GM19238 (cell line): Measurements from ENCODE around the gene EXOC4.
"Not testable (repeated sequence)": the region's sequence is repeated elsewhere in the genome, so short reads cannot be mapped to it uniquely, and the experiment has no call there.

Source experiments
- DNase-seq: peaks from one replicate; pipeline ENCODE4 v3.0.0; 2011; ENCODE audit warnings: low spot score; ENCODE audit not compliant: insufficient read length

Gene EXOC4

DNA sequence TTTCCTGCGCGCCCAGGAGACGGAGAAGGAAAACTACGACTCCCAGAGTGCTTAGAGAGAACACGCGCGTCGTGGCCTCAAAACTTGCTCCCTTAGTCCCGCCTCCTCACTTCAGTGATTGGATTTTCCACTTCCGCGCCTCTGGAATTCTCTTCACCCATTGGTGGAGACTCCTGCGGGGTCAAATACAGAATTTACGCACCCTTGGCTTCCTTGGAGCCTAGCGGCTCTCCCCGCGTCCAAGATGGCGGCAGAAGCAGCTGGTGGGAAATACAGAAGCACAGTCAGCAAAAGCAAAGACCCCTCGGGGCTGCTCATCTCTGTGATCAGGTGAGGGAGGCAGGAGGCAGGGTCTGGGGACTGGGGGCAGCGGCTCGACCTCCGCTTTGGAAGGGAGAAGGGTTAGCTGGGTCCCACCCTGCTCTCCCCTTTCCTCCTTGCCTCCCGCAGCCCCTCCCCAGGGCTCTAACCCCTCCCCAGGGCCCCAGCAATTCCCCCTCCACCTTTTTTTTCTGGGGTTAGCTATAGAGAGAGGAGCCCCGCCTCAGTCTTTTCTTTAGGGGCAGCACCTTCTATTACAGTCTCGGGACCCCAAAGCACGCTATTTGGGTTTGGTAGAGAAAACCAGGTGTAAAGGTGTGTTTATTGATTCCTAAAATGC, at the start of gene EXOC4:
Gene EXOC4, plus strand, starts transcription at position 221 of the 661 bp plus-strand sequence.
- DNase-seq: peak; percentile 73

DNA sequence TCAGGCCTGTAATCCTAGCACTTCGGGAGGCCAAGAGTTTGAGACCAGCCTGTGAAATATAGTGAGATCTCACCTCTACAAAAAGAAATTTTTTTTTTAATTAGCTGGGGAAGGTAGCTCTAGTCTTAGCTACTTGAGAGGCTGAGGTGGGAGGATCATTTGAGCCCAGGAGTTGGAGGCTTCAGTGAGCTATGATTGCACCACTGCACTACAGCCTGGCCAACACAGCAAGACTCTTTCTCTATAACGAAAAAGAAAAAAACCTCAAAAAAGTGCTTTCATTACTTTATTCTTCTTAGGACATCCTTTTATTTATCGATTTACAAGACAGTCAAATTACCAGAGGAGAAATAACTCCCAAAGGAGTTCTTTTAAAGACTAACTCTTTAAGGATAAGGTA, 49.4 kb upstream of the EXOC4 start:
- DNase-seq: no peak

DNA sequence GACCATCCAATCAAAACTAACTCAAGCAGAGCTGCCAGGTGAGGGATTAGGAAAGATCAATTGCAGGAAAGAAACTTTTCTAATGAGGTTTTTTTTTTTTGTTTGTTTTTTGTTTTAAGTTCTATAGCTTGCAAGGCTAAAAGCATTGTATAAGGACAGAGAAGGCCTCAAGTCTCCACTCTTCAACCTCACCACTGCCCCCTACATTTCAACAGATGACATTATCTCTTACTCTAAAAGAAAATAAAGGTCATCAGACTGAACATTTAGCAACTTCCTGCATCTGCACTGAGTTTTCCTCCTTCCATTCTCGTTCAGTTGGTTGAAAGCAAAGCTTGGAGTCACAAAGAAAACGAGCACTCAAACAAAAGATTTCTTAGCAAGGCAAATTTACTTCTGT, 45.2 kb upstream of the EXOC4 start:
- no peak for DNase-seq

- DNase-seq: not testable (repeated sequence)
Measured at GRCh38 chr7:133210817-133211216, 42.1 kb upstream of the EXOC4 start.

DNA sequence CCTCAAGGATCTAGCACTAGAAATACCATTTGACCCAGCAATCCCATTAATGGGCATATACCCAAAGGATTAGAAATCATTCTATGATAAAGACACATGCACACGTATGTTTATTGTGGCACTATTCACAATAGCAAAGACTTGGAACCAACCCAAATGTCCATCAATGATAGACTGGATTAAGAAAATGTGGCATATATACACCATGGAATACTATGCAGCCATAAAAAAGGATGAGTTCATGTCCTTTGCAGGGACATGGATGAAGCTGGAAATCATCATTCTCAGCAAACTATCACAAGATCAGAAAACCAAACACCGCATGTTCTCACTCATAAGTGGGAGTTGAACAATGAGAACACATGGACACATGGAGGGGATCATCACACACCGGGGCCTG, 39.1 kb upstream of the EXOC4 start:
- DNase-seq: not testable (repeated sequence)

DNA sequence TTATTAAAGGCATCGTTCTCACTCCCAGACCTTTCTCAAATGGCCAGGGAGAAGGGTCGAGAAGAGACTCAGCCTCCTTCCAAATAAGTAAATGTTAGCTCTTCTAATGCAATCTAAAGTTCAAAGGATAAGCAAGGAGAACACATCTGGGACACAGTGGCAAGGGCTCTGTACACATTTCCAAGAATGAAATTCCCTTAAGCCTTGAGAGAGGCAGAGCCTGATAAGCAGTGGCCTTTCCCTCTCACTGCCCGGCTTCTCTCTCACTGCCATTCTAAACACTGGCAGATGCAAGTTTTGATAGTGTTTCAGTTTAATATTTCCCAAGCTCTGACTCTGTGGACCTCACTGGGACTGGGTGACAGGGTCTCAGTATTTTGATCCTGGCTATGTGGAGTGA, 35.1 kb upstream of the EXOC4 start:
- no peak for DNase-seq

DNA sequence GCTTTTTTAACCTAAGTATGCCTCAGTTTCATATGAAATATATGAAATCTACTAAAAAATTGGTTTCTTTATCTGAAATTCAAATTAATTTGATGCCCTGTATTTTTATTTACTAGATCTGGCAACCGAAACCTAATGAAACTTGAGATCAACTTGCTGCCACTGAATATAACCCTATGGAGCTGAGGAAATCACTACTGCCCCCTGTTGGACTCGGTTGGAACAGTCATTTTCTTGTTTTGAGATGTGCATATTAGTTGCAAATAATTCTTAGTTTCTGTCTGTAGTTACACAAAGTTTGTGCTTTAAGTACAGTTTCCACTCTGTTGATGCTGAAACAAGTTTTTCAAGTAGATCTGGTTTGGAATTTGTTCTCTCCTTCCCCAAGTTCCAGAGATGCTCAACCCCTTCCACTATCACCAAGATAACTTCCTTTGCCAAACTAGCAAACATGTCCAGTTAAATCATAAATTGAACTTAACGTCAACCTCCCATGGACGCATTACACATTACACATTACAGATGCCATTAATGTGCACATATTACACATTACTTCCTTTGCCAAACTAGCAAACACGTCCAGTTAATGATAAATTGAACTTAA, 22.2 kb upstream of the EXOC4 start:
- peak; percentile 13 for DNase-seq

DNA sequence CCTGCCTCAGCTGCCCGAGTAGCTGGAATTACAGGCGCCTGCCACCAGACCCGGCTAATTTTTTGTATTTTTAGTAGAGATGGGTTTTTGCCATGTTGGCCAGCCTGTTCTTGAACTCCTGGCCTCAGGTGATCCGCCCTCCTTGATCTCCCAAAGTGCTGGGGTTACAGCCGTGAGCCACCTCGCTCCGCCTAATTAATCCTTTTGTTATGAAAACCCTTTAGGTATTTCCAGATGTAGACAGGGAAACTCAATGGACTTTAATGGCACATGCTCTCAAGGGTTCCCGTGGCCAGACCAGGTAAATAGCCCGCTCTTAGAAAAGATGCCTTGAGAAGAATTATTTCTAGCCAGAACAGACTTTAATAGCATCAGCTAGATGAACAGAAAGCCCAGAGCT, 19.7 kb upstream of the EXOC4 start:
- no peak for DNase-seq

DNA sequence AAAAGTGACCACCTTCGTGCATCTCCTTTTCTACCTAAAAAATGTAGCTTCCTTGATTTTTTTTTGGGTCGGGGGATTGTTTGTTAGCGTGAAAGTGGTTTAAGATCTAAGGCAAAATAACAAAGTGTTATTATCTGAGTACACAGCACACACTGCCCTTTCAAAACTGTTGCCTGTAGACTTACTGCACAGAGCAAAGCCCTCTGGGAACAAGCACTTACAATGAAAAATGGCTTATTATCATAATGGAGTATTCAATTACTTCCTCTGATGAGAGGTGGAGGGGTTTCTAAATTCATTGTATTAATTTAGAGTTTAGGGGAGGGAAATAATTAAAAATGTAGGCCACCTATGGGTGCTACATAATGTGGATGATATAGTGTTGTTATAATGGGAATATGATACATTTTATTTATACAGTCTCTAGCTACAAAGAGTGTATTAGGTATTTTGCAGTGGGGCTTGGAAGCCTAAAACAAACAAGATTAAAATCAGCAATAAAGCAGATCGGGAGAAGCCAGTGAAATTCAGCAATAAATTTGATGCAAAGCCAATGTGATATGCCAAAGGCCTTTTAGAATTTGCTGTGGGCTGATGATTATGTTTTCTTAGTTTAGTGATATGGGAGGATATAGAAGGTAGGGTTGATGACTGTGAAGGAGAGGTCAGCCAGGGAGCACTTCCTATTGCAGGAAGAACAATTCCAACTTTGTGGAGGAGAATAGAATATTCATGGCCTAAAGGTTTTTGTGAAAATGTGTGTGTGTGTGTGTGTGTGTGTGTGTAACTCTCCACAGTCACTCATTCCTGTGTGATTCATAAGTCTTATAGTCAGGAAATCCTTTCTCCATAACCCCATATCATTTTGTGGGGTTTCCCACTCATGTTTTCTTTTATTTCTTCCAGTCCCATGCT, 17.7 kb upstream of the EXOC4 start:
- no peak for DNase-seq

- no peak for DNase-seq
Measured at GRCh38 chr7:133237545-133237944, 15.3 kb upstream of the EXOC4 start.

- no peak for DNase-seq
Measured at GRCh38 chr7:133240302-133240701, 12.6 kb upstream of the EXOC4 start.

DNA sequence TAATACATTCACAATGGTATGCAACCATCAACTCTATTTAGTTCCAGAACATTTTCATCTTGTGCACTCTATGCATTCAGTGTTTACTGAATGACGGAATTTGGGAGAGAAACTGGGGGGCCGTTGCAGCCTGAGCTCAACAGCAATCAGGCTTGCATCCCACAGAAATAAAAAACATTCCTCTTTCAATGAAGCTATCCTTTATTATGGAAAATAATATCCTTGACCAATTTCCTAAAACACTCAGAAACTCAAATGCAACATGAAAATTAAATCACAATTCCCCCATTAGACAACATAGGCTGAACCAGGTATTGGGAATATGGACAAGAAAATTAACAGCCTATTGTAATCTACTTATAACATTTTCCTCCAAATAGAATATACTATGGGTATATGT, 6.3 kb upstream of the EXOC4 start:
- no peak for DNase-seq

GRCh38 chr7:133248901-133249300, 4.0 kb upstream of the EXOC4 start:
- no peak for DNase-seq

DNA sequence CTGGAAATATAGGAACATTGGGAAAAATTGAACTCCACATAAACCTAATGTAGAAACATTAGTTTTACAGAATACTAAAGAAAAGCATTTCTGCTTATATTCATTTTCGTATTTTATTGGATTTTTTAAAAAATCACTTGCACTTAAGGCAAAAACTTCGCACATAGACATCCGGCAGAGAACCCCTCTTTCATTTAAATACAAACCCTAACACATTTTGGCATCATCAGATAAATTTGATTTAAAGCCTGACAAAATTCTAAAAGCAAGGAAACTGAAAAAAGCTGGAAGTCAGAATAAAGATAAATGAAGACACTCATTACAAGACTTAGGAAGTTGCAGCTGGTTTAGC, 396 bp upstream of the EXOC4 start:
- DNase-seq: no peak

DNA sequence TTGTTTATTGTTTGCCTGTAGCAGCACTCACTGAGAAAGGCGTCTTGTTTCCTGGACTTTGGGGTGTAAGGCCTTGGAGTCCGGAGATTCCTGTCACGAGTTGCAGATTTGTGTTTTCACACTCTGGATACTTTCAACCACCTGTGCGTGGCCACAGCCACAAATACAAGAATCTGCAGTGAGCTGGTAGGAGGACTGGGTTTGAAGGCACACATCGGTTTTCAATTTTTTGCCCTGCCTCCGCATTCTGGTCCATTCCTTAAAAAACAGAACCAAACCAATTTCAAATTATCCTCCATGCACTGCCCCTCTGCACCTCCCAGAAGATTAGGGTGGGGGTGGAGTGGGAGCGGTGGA, 619 bp downstream of the EXOC4 start:
- no peak for DNase-seq

DNA sequence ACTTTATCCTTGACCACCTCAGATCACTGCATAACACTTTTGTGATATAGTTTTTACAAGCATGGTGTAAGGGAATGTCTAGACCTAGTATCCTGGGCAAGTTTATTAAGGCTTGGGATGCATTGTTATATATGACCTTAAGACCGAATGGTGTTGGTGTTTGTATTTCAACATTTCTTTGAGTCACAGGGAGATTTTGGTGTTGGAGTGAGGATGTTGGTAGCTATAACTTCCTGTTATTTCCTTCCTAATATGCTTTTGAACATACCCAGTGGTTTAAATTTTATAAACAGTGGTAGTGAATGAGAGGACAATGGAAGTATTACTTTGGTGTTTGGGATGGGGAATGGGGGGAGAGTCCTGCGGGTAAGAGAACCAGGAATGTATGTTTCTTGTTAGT, 2.6 kb downstream of the EXOC4 start:
- no peak for DNase-seq

DNA sequence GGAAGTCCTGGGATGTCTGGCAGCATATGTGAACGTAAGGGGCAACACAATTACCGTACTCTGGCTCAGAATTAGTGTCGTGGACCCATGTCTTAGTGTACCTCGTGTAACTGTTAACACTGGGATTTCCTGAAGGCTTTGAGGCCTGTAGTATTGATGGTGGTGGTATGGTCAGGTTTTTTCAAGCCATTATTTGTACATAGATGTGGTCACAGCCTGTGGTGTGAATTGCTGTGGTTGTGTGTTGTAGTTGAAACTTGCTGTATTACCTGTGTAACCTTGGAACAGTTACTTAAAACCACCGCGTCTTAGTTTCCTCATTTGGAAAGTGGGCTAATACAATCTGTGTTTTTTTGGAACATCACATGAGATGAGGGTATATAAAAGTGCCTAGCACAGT, 5.3 kb downstream of the EXOC4 start:
- no peak for DNase-seq

- DNase-seq: no peak
Measured at GRCh38 chr7:133265821-133266220, 12.9 kb downstream of the EXOC4 start.

DNA sequence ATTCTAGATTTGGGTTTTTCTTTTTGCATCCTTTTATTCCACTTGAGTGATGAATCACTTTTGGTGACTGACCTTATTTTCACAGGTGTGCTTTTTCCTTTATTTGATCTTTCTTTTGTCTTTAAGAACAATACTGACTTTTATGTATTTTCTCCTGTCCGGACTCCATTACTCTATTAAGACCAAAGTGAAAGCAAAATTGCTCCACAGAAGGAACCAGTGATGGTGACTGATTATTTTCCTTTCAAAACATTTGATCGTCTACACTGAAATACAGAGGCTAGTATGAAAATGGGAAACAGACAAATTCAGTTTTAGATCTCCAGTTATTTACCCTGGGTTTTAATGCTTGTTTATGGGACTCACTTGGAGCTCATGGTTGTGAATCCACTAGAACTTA, 15.5 kb downstream of the EXOC4 start:
- DNase-seq: no peak

GRCh38 chr7:133272336-133272735, 19.5 kb downstream of the EXOC4 start:
- DNase-seq: no peak

DNA sequence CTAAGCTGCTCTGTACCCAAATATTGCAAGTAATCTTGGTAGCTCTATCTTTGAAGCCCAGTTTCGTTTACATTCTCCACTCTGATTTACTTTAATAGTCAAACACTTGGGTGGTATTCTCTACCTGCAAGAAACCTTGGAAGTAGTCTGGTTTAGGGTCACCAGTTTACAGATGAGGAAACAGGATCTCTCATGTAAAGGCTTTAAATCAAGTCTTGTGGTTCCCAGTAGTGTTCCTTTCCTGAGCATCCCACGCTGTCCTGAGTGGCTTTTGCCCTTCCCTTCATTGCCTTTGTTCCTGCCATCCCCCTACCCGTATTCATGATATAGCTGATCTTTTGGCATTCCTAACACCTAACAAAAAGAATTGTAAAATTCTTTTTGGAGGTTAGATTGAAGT, 20.3 kb downstream of the EXOC4 start:
- no peak for DNase-seq

DNA sequence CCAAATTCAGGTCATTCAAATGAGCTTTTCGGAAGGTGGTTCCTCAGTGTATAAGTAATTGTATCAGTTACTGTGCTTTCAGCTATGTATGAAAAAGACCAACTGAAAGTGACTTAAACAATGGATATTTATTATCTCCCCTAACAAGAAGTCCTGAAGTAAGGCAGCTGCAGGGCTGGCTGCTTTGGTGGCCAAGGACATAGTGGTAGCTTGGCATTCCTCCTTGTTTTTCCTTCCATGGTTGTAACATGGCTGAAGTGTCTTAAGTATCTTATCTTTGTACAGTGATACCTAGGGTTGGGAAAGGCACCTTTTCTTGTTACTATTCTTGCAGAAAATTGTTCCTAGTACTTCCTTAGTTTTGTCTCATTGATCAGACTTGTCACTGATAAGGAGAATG, 21.4 kb downstream of the EXOC4 start:
- no peak for DNase-seq

DNA sequence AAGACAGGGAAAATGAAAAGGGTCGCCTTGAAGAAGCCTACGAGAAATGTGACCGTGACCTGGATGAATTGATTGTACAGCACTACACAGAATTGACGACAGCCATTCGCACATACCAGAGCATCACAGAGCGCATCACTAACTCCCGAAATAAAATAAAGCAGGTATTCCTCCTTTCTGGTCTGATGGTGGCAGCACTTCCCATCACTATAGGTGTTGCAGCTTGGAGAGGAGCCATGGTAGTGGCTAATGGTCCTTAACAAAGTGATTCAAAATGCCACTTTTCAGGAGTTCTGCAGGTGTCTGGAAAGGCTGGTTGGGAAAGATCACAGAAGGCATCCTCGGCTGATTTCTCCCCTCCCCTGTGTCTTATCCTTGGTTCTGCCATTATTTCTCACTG, 22.1 kb downstream of the EXOC4 start:
- no peak for DNase-seq
